Stimulated activated CD4-positive, alpha-beta T cell treated with anti-CD3 and anti-CD28 coated beads, Interleukin-1b, Interleukin-23, amount 100 ng/mL, for 1 hour (primary cell): ENCODE results near the gene ATP6V0C.

Source experiments
- DNase-seq, 2 donors: peaks; one replicate each; pipeline ENCODE4 v3.0.0-alpha.2; 2020; ENCODE audit warnings: low read depth in 2 of 2

ATP6V0C gene

DNA sequence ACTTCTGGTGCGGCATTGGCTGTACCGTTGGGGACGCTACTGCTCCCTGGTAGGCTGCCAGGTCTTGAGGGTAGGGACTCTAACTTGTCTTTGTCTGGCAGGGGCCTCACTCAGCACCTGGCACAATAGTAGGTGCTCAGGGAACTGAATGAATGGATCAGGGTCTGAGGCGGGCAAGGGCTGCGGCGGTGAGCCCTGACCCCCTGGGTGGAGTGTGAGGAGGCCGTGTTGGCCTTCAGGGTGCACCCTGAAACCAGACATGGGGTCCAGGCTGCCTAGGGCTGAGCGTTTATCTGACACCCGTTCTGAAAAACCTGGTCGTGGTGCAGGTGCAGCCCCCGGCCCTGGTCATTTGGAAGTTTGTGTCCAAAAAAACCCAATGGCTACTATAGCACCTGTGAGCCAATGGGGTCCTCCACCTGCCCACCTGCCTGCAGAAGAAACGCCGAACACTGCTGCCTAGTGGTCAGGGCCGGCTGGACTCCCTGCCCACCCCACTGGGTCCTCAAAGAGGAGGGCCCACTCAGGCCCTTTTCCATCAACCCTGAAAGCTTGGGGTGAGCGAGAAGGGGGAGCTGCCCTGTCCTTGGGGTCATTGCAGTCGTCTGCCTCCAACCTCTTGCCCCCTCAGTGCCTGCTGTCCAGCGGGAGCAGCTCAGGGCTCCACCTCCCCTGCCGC is 4.9 kb upstream of the ATP6V0C start:
- no peak for DNase-seq

- DNase-seq = no peak
These were observed 2.5 kb upstream of the ATP6V0C start for GRCh38 chr16:2511128-2511800.

DNA sequence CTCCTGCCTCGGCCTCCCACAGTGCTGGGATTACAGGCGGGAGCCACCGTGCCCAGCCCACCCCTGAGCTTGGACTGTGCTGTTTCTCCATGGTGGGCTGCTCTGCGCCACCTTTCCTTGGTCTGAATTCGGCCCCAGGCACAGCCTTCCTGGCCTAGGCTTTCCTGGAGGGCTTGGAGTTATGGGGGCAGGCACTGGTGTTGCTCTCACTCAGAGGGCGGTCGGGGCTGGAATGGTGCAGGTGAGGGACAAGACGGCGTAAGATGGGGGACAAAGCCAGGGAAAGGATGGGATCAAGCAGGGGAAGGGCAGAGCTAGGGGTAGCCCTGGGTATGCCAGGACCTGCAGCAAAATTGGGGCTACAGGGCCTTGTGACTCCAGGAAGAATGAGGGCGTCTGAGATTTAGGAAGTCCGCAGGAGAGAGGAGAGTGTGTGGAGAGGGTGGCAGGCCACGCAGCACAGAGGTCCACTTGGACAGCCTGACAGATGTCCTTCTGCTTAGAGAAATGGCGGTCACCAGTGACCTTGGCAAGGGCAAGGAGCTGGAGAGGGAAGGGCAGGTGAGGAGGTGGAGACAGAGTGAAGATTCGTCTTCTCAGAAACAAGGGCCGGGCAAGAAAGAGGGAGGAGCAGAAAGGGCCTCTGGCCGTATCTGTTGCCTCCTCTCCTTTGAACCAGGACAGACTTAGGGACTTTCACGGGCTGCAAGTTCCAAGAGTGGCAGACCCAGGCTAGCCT is 1.6 kb upstream of the ATP6V0C start:
- DNase-seq = no peak

DNA sequence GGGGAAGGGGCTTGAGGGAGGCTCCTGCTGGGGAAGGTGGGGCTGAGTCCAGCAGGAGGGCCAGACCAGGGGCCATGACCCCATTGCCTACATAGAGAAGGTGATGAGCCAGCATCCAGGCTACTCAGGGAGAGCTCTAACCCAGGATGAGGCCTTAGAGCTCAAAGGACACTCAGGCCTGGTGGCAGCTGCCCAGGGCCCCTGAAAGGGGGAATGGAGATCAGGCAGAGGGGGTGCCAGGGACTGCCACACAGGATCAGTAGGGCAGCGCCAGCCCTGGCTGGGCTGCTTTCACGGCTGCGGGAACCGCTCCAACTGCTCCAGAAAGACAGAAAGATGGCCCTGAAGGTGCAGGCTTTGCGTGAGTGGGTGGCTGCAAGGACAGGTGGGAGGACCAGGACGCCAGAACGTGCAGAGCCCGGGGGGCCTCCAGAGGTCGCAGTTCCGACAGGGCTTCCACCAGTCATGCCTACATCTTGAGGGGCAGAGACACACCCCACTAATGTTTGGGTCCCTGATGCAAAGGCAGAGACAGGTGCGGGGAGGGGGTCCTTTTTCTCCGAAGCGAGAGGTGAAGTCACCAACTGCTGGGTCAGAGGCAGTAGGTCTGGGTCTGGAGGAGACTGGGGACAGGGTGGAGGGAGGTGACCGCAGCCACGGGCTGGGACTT is 882 bp upstream of the ATP6V0C start:
- no peak for DNase-seq

GRCh38 chr16:2514333-2515179 is 804 bp downstream of the ATP6V0C start:
- DNase-seq = no peak

- DNase-seq = no peak
These were observed 1.6 kb downstream of the ATP6V0C start for GRCh38 chr16:2515180-2515851.

GRCh38 chr16:2516391-2517240 is 2.9 kb downstream of the ATP6V0C start:
- no peak for DNase-seq

- no peak for DNase-seq
These were observed 4.3 kb downstream of the ATP6V0C start for GRCh38 chr16:2517954-2518605.

- DNase-seq = no peak
These were observed 5.3 kb downstream of the ATP6V0C start for GRCh38 chr16:2518823-2519710.

DNA sequence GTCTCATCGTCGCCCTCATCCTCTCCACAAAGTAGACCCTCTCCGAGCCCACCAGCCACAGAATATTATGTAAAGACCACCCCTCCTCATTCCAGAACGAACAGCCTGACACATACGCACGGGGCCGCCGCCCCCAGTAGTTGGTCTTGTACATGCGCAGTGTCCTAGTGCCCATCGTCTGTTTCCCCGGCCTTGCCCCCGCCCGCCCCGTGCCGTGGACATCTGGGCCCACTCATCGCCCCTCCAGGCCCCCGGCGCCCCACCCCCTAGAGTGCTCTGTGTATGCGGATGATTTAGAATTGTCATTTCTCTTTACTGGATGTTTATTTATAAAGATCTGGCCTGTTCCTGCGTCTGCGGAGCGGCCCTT is 5.9 kb downstream of the ATP6V0C start:
- no peak for DNase-seq

DNA sequence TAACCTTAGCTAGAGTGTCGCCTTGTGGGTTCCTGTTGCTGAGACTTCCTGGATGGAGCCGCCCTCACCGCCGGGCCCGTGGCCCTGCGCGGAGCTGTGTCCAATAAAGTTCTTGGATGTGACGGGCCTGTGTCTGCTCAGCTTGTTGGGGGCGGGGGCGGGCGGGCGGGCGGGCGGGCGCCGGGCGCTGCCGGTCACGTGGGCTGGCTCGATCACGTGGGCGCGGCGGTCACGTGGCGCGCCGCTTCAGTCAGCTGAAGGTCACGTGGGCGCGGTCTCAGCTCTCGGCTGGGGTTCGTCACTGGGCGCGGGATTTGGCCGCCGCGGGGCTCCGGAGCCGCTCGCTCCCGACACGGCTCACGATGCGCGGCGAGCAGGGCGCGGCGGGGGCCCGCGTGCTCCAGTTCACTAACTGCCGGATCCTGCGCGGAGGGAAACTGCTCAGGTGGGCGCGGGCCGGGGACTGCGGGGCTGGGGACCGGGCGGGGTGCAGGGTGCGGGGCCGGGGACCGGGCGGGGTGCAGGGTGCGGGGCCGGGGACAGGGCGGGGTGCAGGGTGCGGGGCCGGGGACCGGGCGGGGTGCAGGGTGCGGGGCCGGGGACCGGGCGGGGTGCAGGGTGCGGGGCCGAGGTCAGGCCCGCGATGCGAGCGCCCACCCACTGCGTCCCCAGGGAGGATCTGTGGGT is 6.5 kb downstream of the ATP6V0C start, which contains the start of gene AMDHD2:
AMDHD2 (plus strand) TSS at position 275 of the 687 bp plus-strand sequence; CDS start at position 363, 88 bp downstream.
- DNase-seq = peak; percentile 68 to 73

DNA sequence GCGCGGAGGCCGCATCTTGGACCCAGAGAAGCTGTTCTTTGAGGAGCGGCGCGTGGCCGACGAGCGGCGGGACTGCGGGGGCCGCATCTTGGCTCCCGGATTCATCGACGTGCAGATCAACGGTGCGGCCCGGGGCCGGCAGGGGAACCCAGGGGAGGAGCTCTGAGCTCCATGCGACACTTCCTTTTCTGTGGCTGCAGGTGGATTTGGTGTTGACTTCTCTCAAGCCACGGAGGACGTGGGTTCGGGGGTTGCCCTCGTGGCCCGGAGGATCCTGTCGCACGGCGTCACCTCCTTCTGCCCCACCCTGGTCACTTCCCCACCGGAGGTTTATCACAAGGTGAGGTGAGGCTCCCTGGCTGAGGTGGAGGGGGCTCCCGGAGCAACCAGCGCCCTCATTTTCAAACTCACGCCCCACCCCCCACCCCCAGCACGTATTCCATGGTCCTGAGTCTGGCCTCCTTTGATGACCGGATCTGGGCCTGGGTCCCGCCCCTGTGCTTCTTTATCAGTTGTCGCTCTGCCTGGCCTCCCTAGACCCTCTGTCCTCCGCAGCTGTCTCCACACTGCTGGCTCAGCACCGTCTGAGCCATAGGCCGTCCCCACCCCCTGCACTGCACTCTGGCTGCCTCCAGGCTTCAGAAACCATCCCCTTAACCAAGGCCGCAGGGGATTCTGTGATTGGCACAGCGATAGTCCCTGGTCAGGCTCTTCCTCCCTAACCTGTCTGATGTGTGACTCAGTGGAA is 7.2 kb downstream of the ATP6V0C start:
- DNase-seq = no peak

DNA sequence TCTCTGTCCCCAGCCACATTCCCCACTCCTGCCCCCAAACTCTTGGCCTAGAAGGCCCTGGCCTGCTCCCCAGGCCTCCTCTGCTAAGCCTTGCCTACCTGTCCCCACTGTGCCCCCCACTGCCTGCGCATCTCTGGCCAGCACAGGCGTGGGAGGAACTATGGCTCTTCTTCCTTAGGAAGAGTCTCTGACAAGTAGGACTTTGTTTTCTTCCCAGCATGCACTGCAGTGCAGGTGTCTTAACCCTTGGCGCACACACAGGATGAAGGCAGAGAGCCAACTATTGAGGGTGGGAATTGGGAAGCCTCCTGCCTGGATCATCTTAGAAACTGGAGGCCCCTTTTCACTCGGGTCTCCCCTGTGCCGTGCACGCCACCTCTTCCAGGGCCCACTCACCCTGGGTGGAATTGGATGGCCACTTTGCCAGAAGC is 10.1 kb downstream of the ATP6V0C start:
- DNase-seq = no peak

GRCh38 chr16:2524339-2524938 is 10.7 kb downstream of the ATP6V0C start:
- no peak for DNase-seq

- no peak for DNase-seq
These were observed 12.4 kb downstream of the ATP6V0C start for GRCh38 chr16:2526135-2526534.

GRCh38 chr16:2527071-2527783 is 13.5 kb downstream of the ATP6V0C start:
- no peak for DNase-seq
